Ovary (tissue), 9 donors: ENCODE data around the gene BLID. TPM values are rescaled to one million over a fixed set of nuclear protein-coding genes. Genes with fewer than 3 reads are reported as not detected.

Experiments
- DNase-seq, 5 donors: peaks; one replicate each; pipeline ENCODE4 v3.0.0-alpha.2; 2019 to 2020
- H3K27ac ChIP-seq, 2 donors: fragments of 200-600 bp; one replicate each; pipeline versions ENCODE4 v1.5.1 to v1.8.0; 2019 to 2022
- H3K27me3 ChIP-seq: fragments of 200-600 bp; one replicate; pipeline ENCODE4 v1.8.0; 2022
- H3K36me3 ChIP-seq: fragments of 200-600 bp; sonication (generic); one replicate; pipeline ENCODE4 v1.5.1; 2019
- H3K4me1 ChIP-seq: one replicate; pipeline ENCODE4 v1.8.1; 2013; ENCODE audit warnings: mild to moderate bottlenecking, moderate library complexity; ENCODE audit not compliant: insufficient read depth
- H3K4me3 ChIP-seq: fragments of 200-600 bp; sonication (generic); one replicate; pipeline ENCODE4 v1.5.1; 2017
- H3K9me3 ChIP-seq, 2 donors: fragments of 200-600 bp in 1 of 2; sonication (generic) in 1 of 2; one replicate each; pipeline versions ENCODE4 v1.5.1 to v1.8.1; 2013 to 2019; ENCODE audit warnings: mild to moderate bottlenecking in 1 of 2, moderate library complexity in 1 of 2
- EP300 ChIP-seq: sonication (generic); formaldehyde crosslinking; IDR thresholded peaks from one replicate; pipeline ENCODE4 v1.6.1; 2017; ENCODE audit warnings: antibody characterized with exemption
- POLR2A ChIP-seq: fragments of 450-650 bp; IDR thresholded peaks from one replicate; pipeline ENCODE4 v1.6.1; 2017; ENCODE audit warnings: antibody characterized with exemption, mild to moderate bottlenecking, moderate library complexity
- WGBS, 3 donors: extraction: QIAGEN DNeasy Blood & Tissue Kit in 1 of 3; methylation state at CpG; one replicate each; pipeline versions ENCODE4 v1.1.5 to v1.1.7; 2013 to 2017; 5-methylcytosine and 5-hydroxymethylcytosine counted together
- intact Hi-C, 4 donors: fragments of 100-400 bp; cut with DNase I; formaldehyde crosslinking; loops; one replicate each; pipeline versions ENCODE4 v1.11.0 to v1.15.1; 2022 to 2023
- polyA plus RNA-seq, 2 donors: library from polyadenylated mRNA; stranded (reverse); fragments of 200-250 nt in 1 of 2; fragments of 350-450 nt in 1 of 2; fragmentation: Illumina TruSeq in 1 of 2; extraction: RNeasy Lipid Tissue Mini Kit (QIAGEN cat#74804) in 1 of 2; gene quantifications; one replicate each; pipeline ENCODE4 v1.2.3, GENCODE V29; 2013 to 2014
- total RNA-seq, 7 donors: library from RNA; depleted of rRNA in 2 of 7; stranded (reverse); fragments of >200 nt in 2 of 7; fragmentation: NEBNext Ultra II Directional in 3 of 7; extraction: Animal tissue kit (Norgen Biotek cat#: 25700) in 3 of 7; gene quantifications; one replicate each; pipeline versions ENCODE4 v1.1.0 to v1.2.4, GENCODE V29; 2016 to 2023
- TF ChIP-seq, protein P1 (sequence below), 3 donors: fragments of 450-650 bp in 2 of 3; fragments of 200-600 bp in 1 of 3; IDR thresholded peaks; one replicate each; pipeline versions ENCODE4 v1.5.1 to v1.8.0; 2016 to 2022; ENCODE audit warnings: antibody characterized with exemption in 3 of 3, mild to moderate bottlenecking in 1 of 3
- donor health status: DM: no; HTN: no; CAD: no; lungs with moderate emphysema.
- donor health status: DM: no; HTN: no; CAD: no.
- donor health status: Bipolar disorder and iron deficiency.
- donor health status: DM: yes; HTN: yes; CAD: no.
- donor health status: DM: no; HTN: no; CAD: no.
- donor health status: DM: yes; HTN: yes; CAD: no.

Gene BLID
- total and polyA plus RNA-seq, 9 donors: 0.32 to 13.2 (median 3.7) TPM; not detected in 1

DNA sequence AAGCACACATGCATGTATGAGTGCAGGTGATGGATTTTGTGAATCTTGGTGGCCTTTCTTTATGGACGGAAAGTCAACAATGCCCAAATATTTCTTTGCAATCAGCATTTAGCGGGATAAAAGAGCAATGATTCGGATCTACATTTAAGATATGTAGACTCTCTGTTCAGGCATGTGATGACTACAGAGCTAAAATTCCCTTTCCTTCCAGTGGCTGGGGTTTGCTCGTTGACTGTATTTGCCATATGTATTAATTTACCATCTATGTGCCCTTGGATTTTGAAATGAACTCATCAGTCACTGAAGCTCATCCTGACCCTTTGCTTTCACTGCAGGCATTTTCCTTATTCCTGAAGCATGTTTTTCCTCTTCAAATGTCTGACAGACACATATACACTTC is 13.6 kb downstream of the BLID start:
- 70 to 75% (median 74%) methylated on average over 4 of the region's 4 CpGs for WGBS, 3 donors
- TF ChIP-seq EP300 (no peak), POLR2A (no peak)
- TF ChIP-seq, protein P1, sequence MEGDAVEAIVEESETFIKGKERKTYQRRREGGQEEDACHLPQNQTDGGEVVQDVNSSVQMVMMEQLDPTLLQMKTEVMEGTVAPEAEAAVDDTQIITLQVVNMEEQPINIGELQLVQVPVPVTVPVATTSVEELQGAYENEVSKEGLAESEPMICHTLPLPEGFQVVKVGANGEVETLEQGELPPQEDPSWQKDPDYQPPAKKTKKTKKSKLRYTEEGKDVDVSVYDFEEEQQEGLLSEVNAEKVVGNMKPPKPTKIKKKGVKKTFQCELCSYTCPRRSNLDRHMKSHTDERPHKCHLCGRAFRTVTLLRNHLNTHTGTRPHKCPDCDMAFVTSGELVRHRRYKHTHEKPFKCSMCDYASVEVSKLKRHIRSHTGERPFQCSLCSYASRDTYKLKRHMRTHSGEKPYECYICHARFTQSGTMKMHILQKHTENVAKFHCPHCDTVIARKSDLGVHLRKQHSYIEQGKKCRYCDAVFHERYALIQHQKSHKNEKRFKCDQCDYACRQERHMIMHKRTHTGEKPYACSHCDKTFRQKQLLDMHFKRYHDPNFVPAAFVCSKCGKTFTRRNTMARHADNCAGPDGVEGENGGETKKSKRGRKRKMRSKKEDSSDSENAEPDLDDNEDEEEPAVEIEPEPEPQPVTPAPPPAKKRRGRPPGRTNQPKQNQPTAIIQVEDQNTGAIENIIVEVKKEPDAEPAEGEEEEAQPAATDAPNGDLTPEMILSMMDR (IDR thresholded peaks at IDR 0.05): no peak
- H3K36me3 ChIP-seq: no peaks in the 10 kb centered on the region
- no peaks in the 10 kb centered on the region for H3K4me1 ChIP-seq
- H3K4me3 ChIP-seq: no peak overlapping the region
- peak overlapping the region in 1 of 2 donors; percentile 93 for H3K27ac ChIP-seq
- no peak for DNase-seq
- intact Hi-C loops: loop anchor here in 3 of 4 donors (5.0 to 10.0 kb wide), 6 partner anchors 55 to 445 kb away; no protein-coding TSS in a partner anchor
- no peaks in the 10 kb centered on the region for H3K27me3 ChIP-seq
- no peaks in the 10 kb centered on the region for H3K9me3 ChIP-seq

DNA sequence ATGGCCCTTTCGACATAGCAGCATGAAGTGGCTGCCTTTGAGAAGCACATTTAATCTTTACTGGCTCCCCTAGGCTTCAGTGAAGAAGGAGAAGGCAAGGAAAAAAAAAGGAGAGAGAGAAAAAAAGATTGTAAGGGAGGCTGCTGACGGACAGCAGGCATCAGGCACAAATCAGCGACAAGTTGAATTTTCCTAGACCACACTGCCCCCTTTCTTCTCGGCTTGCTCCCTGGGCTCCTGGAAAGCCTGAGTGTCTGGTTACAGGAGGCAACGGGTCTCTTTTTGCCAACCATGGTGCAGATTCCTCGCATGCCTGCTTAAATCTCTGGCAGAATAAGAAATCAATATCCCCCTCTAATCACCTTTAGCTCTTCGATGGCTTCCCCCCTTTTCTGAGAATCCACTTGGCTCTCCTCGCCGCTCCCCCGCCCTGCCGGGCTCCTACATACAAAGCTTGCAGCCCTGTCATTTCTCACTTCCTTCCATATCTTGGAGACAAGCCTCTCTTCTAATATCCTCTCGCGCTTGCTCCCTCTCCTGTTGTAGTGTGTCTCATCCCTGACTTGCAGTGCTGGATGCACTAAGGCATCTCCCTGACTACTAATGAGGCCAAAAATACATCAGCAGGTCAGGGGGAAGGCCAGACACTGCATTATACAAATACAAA is 14.3 kb downstream of the BLID start:
- H3K27me3 ChIP-seq: no peaks in the 10 kb centered on the region
- H3K4me3 ChIP-seq: peak overlapping the region; percentile 58
- WGBS, 3 donors: 1% methylated on average over 13 of the region's 13 CpGs
- DNase-seq: peak; percentile 75 to 82 (median 77)
- H3K36me3 ChIP-seq: no peaks in the 10 kb centered on the region
- TF ChIP-seq, protein P1 (IDR thresholded peaks at IDR 0.05): peak; percentile 55 to 66 (median 57)
- TF ChIP-seq EP300: no peak
- no peak for TF ChIP-seq POLR2A
- no peaks in the 10 kb centered on the region for H3K4me1 ChIP-seq
- no peaks in the 10 kb centered on the region for H3K9me3 ChIP-seq
- peak overlapping the region; percentile 30 to 93 for H3K27ac ChIP-seq
- intact Hi-C loops: loop anchor here (1.0 to 10.0 kb wide), 9 partner anchors 56 to 445 kb away; no protein-coding TSS in a partner anchor

GRCh38 chr11:122100756-122101080 is 15.3 kb downstream of the BLID start:
- Histone ChIP-seq H3K4me3 (peak overlapping the region; percentile 58), H3K4me1 (no peaks in the 10 kb centered on the region), H3K9me3 (no peaks in the 10 kb centered on the region), H3K27ac (peak overlapping the region; percentile 30 to 93), H3K36me3 (no peaks in the 10 kb centered on the region), H3K27me3 (no peaks in the 10 kb centered on the region)
- DNase-seq: peak; percentile 69 to 77 (median 76)
- TF ChIP-seq, protein P1 (IDR thresholded peaks at IDR 0.05): no peak
- TF ChIP-seq POLR2A: peak; percentile 31
- WGBS, 3 donors: 1 to 3% (median 2%) methylated on average over 11 of the region's 11 CpGs
- intact Hi-C loops: loop anchor here (1.0 to 10.0 kb wide), 9 partner anchors 57 to 444 kb away; no protein-coding TSS in a partner anchor

DNA sequence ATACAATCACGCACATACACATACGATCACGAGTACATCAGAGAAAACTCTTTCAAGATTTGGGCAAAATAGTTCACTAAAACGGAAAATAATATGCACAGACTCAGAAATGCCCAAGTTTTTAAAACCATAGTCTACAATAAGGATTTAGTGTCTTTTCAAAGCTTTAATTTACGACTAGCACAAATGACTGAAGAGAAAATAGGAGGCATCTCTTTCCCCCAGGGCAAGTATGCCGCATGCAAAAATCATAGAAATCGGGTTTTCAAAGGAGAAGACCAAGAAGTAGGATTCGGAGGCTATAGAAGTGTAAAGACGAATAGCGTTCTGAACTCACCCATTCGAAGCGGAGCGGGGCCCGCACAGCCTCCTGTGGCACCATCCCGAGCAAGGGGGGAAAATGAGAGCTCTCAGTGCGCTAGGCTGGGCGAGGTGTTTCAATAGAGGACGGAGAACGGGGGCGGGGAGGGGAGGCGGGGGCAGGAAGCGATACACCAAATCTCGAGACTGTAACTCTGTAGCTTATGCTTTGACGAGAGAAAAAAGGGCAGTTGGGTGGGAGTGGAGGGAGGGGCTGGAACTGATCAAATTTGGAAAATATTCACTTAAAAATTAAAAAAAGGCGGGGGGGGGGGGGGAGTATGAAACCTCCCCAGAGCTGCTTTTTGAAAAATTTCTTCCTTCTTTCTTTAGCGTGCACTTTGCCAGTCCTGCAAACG is 15.8 kb downstream of the BLID start:
- 1 to 3% (median 2%) methylated on average over 27 of the region's 27 CpGs for WGBS, 3 donors
- no peaks in the 10 kb centered on the region for H3K4me1 ChIP-seq
- peak overlapping the region; percentile 58 for H3K4me3 ChIP-seq
- intact Hi-C loops: loop anchor here (2.0 to 10.0 kb wide), 8 partner anchors 57 to 443 kb away; no protein-coding TSS in a partner anchor
- peak; percentile 43 for TF ChIP-seq POLR2A
- TF ChIP-seq, protein P1 (IDR thresholded peaks at IDR 0.05): no peak
- peak; percentile 78 to 84 (median 80) for DNase-seq
- no peaks in the 10 kb centered on the region for H3K27me3 ChIP-seq
- no peaks in the 10 kb centered on the region for H3K36me3 ChIP-seq
- no peaks in the 10 kb centered on the region for H3K9me3 ChIP-seq
- peak overlapping the region; percentile 30 to 93 for H3K27ac ChIP-seq
